Tibial nerve (tissue), 4 donors: ENCODE data around the gene COASY.

Experiments used
- EP300 ChIP-seq, 2 donors: sonication (generic); formaldehyde crosslinking; IDR thresholded peaks; one replicate each; pipeline ENCODE4 v1.6.1; 2017; ENCODE audit warnings: antibody characterized with exemption in 2 of 2, mild to moderate bottlenecking in 1 of 2
- POLR2A ChIP-seq, 2 donors: fragments of 450-650 bp; IDR thresholded peaks; one replicate each; pipeline ENCODE4 v1.6.1; 2017; ENCODE audit warnings: antibody characterized with exemption in 2 of 2, mild to moderate bottlenecking in 2 of 2, moderate library complexity in 2 of 2
- TF ChIP-seq, protein P1 (sequence below), 5 experiments: fragments of 200-600 bp in 3 of 5; fragments of 450-650 bp in 2 of 5; sonication (generic) in 3 of 5; IDR thresholded peaks; one replicate each; pipeline ENCODE4 v1.5.1; 2016 to 2019; ENCODE audit warnings: antibody characterized with exemption in 5 of 5, mild to moderate bottlenecking in 3 of 5, moderate library complexity in 2 of 5

DNA sequence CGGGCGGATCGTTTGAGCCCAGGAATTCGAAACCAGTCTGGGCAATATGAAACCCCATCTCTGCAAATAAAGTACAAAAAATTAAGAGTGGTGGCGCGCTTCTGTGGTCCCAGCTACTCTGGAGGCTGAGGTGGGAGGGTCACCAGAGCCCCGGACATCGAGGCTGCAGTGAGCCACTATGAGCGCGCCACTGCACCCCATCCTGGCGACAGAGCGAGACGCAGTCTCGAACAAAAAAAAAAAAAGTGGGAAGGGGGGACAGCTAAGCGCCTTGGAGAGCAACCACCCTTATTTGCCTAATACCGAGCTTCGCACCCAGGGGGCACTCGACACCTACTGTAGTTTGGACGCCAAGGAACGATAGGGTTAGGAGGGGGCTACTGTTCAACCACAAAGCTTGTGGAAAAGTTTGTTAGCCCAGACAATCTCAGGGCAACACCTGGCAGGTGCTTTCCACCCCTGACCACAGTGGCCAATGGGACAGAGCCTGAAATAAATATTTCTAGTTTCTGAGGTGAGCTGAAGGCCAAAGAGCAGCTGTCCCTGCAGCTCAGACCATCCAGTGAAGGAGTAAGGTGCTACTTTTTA is 16.4 kb downstream of the COASY start:
- TF ChIP-seq, protein P1, sequence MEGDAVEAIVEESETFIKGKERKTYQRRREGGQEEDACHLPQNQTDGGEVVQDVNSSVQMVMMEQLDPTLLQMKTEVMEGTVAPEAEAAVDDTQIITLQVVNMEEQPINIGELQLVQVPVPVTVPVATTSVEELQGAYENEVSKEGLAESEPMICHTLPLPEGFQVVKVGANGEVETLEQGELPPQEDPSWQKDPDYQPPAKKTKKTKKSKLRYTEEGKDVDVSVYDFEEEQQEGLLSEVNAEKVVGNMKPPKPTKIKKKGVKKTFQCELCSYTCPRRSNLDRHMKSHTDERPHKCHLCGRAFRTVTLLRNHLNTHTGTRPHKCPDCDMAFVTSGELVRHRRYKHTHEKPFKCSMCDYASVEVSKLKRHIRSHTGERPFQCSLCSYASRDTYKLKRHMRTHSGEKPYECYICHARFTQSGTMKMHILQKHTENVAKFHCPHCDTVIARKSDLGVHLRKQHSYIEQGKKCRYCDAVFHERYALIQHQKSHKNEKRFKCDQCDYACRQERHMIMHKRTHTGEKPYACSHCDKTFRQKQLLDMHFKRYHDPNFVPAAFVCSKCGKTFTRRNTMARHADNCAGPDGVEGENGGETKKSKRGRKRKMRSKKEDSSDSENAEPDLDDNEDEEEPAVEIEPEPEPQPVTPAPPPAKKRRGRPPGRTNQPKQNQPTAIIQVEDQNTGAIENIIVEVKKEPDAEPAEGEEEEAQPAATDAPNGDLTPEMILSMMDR (IDR thresholded peaks at IDR 0.05), result peak; percentile 65 to 78 (median 76)
- no peak for TF ChIP-seq EP300 (IDR thresholded peaks at IDR 0.05)
- TF ChIP-seq POLR2A (IDR thresholded peaks at IDR 0.05), result no peak
